IMR-90 (cell line): ENCODE measurements around the gene LPCAT4.

ENCODE experiments used
- BHLHE40 ChIP-seq: fragments of 150-350 bp; IDR thresholded peaks from 2 replicates; pipeline ENCODE4 v1.6.1; 2016; ENCODE audit warnings: mild to moderate bottlenecking, low read depth, low read length
- CEBPB ChIP-seq: IDR thresholded peaks from 2 replicates; pipeline ENCODE4 v1.6.1; 2012; ENCODE audit warnings: low read depth, low read length, improper control_type of control experiment
- CHD1 ChIP-seq: IDR thresholded peaks from 2 replicates; pipeline ENCODE4 v1.6.1; 2012; ENCODE audit warnings: low read depth, low read length, improper control_type of control experiment
- CTCF ChIP-seq: conservative IDR thresholded peaks from 2 replicates; pipeline ENCODE4 v1.5.1; 2012; ENCODE audit warnings: mild to moderate bottlenecking, low read depth, low read length, improper control_type of control experiment
- MAFK ChIP-seq: IDR thresholded peaks from 2 replicates; pipeline ENCODE4 v1.6.1; 2012; ENCODE audit warnings: low read depth, low read length, improper control_type of control experiment
- MXI1 ChIP-seq: IDR thresholded peaks from 2 replicates; pipeline ENCODE4 v1.6.1; 2012; ENCODE audit warnings: low read depth, mild to moderate bottlenecking, low read length, moderate library complexity, borderline replicate concordance
- POLR2A ChIP-seq: IDR thresholded peaks from 2 replicates; pipeline ENCODE4 v1.6.1; 2012; ENCODE audit warnings: mild to moderate bottlenecking, low read depth, low read length
- RAD21 ChIP-seq: IDR thresholded peaks from 2 replicates; pipeline ENCODE4 v1.6.1; 2012; ENCODE audit warnings: low read length, improper control_type of control experiment
- RCOR1 ChIP-seq: IDR thresholded peaks from 2 replicates; pipeline ENCODE4 v1.6.1; 2012; ENCODE audit warnings: mild to moderate bottlenecking, low read length, improper control_type of control experiment; ENCODE audit not compliant: insufficient replicate concordance
- RFX5 ChIP-seq: IDR thresholded peaks from 2 replicates; pipeline ENCODE4 v1.8.0; 2012; ENCODE audit warnings: low read depth, mild to moderate bottlenecking, low read length, moderate library complexity

- TF ChIP-seq POLR2A (no peak), CHD1 (no peak), MAFK (no peak), CTCF (no peak), CEBPB (no peak), RAD21 (no peak), RFX5 (no peak), BHLHE40 (no peak), MXI1 (no peak), RCOR1 (no peak)
Measured at GRCh38 chr15:34364041-34364440, 3.0 kb downstream of the LPCAT4 start.
